Choroid plexus epithelial cell (primary cell): ENCODE data around the gene TRIM36.

Source experiments
- DNase-seq: peaks from one replicate; pipeline ENCODE4 v3.0.0-alpha.2; 2010; ENCODE audit warnings: low read depth
- H3K4me3 ChIP-seq: 2 replicates; pipeline ENCODE4 v1.5.1; 2011; ENCODE audit warnings: low read depth, mild to moderate bottlenecking, control low read depth, low read length, moderate library complexity
- CTCF ChIP-seq: conservative IDR thresholded peaks from 2 replicates; pipeline ENCODE4 v1.5.1; 2011; ENCODE audit warnings: low read depth, mild to moderate bottlenecking, control low read depth, inconsistent platforms, low read length, moderate library complexity

TRIM36 gene

DNA sequence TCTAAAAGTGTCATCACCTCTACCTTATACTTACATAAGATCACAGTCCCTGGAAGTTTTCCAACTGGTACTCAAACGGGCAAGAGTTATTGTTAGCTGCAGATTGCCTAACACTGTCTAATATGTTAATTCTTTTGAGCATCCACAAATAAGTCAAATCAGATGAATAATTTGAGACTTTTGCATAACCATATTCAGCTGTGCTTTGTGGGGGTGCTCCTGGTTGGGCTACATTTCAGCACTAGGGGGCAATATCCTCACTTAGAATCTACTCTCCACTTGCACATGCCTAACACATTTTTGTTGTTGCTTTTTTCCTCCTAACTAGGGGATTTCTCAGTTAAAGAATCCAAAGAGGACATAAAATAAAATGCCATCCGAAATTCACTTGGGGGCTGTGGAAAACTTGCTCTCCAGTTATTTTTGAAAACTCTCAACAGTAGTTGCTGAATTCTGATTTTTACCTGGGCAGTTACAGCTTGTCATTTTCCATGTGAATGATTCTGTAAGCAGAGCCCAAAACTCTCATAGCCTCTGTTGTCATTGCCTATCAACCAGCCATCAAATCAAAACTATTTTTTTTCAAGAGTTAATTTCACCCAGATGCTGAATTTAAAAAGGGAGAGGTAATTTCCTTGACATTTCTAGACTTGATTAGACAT, 71.5 kb downstream of the TRIM36 start:
- DNase-seq = peak; percentile 82
- no peak overlapping the region for H3K4me3 ChIP-seq
- TF ChIP-seq CTCF = peak; percentile 90

DNA sequence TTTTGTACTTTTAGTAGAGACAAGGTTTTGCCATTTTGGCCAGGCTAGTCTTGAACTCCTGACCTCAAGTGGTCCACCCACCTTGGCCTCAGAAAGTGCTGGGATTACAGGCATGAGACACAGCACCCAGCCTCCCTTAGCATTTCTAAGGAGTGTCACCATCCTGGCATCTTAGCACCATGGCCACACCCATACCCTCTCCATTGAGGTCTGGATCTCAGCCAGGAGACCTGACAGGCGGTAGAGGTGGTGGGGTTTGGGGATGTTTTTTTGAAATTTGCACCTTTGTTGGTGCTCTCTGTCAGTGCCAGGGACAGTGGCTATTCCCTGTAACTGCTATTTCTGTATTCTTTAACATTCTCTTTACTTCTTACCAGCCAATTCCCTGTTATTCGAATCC, 72.5 kb downstream of the TRIM36 start:
- no peak overlapping the region for H3K4me3 ChIP-seq
- DNase-seq = no peak
- TF ChIP-seq CTCF = no peak

DNA sequence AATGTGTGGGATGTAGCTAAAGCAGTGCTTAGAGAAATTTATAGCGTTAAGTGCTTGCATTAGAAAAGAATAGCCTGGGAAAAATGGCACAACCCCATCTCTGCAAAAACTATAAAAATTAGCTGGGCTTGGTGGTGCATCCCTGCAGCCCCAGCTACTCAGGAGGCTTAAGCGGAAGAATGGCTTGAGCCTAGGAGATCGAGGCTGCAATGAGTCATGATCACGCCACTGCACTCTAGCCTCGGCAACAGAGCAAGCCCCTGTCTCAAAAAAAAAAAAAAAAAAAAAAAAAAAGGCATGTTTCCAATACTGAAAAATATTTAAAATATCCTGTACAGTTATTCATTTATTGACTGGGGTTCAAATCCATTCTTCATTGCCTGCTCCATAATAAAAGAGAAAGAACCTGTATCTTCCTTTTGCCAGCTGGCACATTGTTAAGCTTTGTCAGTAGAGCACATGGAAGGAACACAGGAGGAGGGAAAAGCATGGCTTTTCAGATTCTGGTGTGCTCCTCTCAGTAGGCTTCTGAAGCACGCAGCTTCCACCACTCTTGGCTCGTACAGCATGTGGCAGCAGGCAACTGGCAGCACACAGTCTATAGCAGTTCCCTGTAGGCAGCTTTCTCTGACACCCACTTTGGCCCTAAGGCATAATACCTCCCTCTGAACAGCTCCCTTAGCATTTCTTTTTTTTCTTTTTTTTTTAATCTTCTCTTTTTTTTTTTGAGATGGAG, 73.5 kb downstream of the TRIM36 start:
- no peak overlapping the region for H3K4me3 ChIP-seq
- no peak for DNase-seq
- TF ChIP-seq CTCF = no peak

DNA sequence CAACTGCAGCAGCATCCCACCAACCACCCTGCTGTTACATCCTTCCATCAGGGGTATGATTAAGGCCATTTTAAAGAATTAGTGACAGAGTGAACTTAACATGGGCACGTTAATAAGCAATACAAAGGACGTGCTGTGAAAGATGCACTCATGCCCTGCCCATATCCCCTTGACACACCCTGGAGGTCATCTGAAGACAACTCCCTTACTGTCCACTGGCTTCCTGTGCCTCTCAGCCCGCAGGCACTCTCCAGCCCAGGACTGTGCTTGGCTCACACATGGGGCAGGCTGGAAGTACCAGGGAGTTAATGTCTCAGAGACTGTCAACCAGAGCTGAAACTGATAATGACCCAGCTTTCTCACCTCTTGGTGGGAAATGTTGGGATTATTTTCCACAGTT, 81.8 kb downstream of the TRIM36 start:
- H3K4me3 ChIP-seq = no peak overlapping the region
- no peak for TF ChIP-seq CTCF
- no peak for DNase-seq

DNA sequence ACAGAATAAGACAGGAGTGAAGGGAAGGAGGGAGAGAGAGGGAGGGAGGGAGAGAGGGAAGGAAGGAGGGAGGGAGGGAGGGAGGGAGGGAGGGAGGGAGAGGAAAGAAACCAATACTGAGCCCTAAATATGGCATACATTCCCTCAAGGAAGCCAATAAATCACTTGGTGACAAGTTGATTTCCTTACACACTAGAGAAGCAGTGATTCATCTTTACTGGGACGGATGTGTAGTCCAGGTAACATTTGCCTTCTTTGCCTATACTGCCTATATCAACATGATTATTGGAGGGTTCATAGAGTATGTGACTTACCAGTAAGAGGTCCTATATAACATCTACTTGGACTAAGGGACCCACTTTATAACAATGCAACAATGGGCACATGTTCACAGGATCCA, 83.2 kb downstream of the TRIM36 start:
- no peak overlapping the region for H3K4me3 ChIP-seq
- no peak for DNase-seq
- TF ChIP-seq CTCF = no peak

DNA sequence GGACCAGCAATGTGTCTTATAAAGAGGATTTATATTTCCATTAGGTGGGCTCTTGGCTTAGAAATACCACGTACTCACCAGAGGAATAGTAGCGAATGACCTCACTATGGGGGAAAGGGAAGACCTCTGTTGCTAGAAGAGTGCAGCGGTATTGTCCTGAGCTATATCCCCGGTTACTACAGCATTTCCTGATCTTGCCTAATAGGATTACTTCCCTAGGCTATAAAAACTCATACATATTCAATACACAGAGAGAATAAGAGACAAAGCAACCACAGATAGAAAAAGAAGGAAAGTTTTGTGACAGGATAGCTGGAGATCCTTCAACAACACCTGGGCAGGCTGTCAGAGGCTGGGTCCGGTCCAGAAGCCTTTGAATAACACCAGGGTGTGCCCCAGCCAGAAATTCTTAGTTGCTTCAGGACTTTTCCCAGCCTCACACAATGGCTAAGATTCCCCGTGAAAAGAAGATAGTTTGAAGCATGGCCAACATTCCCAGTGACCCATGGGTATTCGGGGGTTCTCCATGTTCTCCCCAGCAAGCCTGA, 85.4 kb downstream of the TRIM36 start:
- no peak for TF ChIP-seq CTCF
- no peak for DNase-seq
- H3K4me3 ChIP-seq = no peak overlapping the region
